Vagina (tissue), 2 donors: Measurements from ENCODE around the gene CNTD1. TPM values are rescaled to one million over a fixed set of nuclear protein-coding genes. Genes with fewer than 3 reads are reported as not detected.
A peak's percentile ranks its signal among the peaks of the same experiment; 100 is the strongest.

Experiments used
- DNase-seq, 2 donors: peaks; one replicate each; pipeline ENCODE4 v3.0.0-alpha.2; 2017; ENCODE audit errors: extremely low spot score in 2 of 2
- H3K27ac ChIP-seq: fragments of 200-600 bp; sonication (generic); one replicate; pipeline ENCODE4 v1.5.1; 2019
- H3K27me3 ChIP-seq: fragments of 200-600 bp; sonication (generic); one replicate; pipeline ENCODE4 v1.5.1; 2019
- H3K36me3 ChIP-seq, 2 donors: fragments of 200-600 bp; sonication (generic); one replicate each; pipeline ENCODE4 v1.5.1; 2017 to 2019
- H3K4me1 ChIP-seq: fragments of 200-600 bp; sonication (generic); one replicate; pipeline ENCODE4 v1.5.1; 2019
- H3K4me3 ChIP-seq, 2 donors: fragments of 200-600 bp; sonication (generic); 1 replicate in 1 of 2; 2 replicates in 1 of 2; pipeline ENCODE4 v1.5.1; 2016 to 2019
- H3K9me3 ChIP-seq: fragments of 200-600 bp; sonication (generic); one replicate; pipeline ENCODE4 v1.5.1; 2019
- POLR2A ChIP-seq, 2 donors: fragments of 450-650 bp; IDR thresholded peaks; one replicate each; pipeline ENCODE4 v1.6.1; 2017; ENCODE audit warnings: antibody characterized with exemption in 2 of 2, mild to moderate bottlenecking in 2 of 2, moderate library complexity in 2 of 2
- POLR2AphosphoS5 ChIP-seq, 2 donors: sonication (generic); formaldehyde crosslinking; IDR thresholded peaks; one replicate each; pipeline ENCODE4 v1.9.0; 2017; ENCODE audit warnings: antibody characterized with exemption in 2 of 2, mild to moderate bottlenecking in 2 of 2, low read depth in 1 of 2; ENCODE audit not compliant: insufficient read depth in 1 of 2
- intact Hi-C: fragments of 100-400 bp; cut with DNase I; formaldehyde crosslinking; loops from one replicate; pipeline ENCODE4 v1.15.1; 2023
- total RNA-seq: library from RNA; depleted of rRNA; stranded (reverse); fragments of >200 nt; gene quantifications from one replicate; pipeline ENCODE4 v1.2.3, GENCODE V29; 2016
- TF ChIP-seq, protein P1 (sequence below), 3 experiments: fragments of 450-650 bp in 2 of 3; fragments of 200-600 bp in 1 of 3; sonication (generic) in 1 of 3; IDR thresholded peaks; one replicate each; pipeline ENCODE4 v1.5.1; 2017 to 2019; ENCODE audit warnings: antibody characterized with exemption in 3 of 3, mild to moderate bottlenecking in 2 of 3, moderate library complexity in 2 of 3

The CNTD1 gene
- total RNA-seq, 1 donor from 2014 or later, result not detected

DNA sequence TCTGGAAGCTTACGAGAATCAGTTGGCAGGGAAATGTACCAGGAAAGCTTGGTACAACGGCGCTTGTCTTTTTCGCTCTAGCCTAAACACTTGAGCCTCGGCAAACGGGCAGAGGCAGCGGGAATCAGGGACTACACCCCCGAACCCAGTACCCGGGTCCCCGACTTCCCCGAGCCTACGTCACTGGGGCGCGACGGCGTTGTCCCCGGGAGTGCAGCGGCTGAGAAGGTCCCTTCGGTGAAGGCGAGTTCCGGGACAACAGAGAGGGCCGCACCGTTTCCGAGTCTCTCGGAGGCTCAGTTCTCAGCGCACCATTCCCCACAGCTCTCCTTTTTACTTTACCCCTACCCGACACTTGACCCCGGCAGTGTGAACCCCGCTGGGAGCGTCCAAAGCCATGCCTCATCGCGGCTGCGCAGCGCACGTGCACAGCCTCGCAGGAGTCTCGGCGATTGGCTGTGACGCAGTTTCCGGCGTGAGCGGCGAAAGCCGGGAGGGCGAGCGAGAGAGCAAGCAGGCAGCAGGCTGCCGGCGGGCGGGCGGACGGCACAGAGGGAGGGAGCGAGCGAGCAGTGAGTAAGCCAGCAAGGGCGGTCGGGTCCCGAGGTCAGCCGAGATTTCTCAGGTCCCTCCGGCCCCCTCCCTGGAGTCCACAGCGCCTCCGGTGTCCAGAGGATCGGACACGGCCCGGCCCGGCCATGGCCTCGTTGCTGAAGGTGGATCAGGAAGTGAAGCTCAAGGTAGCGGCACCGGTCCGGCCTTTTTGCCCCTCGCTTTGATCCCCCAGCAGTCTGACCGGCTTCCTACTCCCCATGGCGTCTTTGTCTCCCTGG is 34.5 kb downstream of the CNTD1 start, which contains the start of gene PSME3:
TSS of gene PSME3 (plus strand) at position 464 of the 833 bp plus-strand sequence. CDS start at position 699, 235 bp downstream.
- no peaks in the 10 kb centered on the region for H3K27me3 ChIP-seq
- no peak for DNase-seq
- intact Hi-C loops, result no loop called here
- TF ChIP-seq POLR2AphosphoS5 (IDR thresholded peaks at IDR 0.05; ENCODE audit: insufficient read depth in 1 of 2, low read depth in 1 of 2) (peak; percentile 97 to 99), POLR2A (IDR thresholded peaks at IDR 0.05) (peak in 1 of 2 donors; percentile 78)
- TF ChIP-seq, protein P1, sequence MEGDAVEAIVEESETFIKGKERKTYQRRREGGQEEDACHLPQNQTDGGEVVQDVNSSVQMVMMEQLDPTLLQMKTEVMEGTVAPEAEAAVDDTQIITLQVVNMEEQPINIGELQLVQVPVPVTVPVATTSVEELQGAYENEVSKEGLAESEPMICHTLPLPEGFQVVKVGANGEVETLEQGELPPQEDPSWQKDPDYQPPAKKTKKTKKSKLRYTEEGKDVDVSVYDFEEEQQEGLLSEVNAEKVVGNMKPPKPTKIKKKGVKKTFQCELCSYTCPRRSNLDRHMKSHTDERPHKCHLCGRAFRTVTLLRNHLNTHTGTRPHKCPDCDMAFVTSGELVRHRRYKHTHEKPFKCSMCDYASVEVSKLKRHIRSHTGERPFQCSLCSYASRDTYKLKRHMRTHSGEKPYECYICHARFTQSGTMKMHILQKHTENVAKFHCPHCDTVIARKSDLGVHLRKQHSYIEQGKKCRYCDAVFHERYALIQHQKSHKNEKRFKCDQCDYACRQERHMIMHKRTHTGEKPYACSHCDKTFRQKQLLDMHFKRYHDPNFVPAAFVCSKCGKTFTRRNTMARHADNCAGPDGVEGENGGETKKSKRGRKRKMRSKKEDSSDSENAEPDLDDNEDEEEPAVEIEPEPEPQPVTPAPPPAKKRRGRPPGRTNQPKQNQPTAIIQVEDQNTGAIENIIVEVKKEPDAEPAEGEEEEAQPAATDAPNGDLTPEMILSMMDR (IDR thresholded peaks at IDR 0.05), result no peak
- peak within 1 kb of the TSS; percentile 90 to 98 for H3K4me3 ChIP-seq
- H3K27ac ChIP-seq, result peak within 1 kb of the TSS; percentile 88
- no peaks in the 10 kb centered on the region for H3K9me3 ChIP-seq
- H3K4me1 ChIP-seq, result peaks cover 21% of the 10 kb centered on the region
- peaks cover 0 to 26% of the 10 kb centered on the region in 2 donors for H3K36me3 ChIP-seq

DNA sequence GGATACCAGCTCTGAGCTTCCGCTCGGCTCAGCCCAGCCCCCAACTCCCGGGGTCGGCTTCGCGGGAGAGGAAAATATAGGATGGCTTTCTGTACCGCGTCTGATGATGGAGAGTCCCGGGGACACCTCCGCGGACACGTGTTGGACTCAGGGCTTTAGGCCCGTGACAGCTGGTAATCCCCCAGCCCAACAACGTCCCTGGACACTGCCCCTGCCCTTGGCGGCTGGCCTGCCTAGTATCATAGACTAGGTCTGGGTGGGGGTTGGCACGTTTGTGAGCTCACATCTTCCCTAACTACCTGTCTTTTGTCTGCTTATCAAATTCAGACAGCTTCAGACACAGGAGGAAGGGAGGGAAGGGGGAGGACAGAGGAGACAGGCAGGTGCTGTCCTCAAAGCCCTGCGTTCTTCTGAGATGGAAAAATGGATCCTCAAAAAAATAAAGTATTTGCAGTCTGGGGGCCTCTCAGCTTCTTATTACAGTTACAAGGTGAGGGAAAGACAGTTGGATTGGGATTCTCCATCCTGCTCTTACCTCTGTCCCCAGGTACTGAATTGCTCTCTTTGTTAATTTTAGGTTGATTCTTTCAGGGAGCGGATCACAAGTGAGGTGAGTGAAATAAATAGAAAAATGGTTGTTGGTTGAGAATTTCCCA is 35.2 kb downstream of the CNTD1 start:
- Histone ChIP-seq H3K27me3 (no peaks in the 10 kb centered on the region), H3K4me1 (peaks cover 21% of the 10 kb centered on the region), H3K27ac (peak overlapping the region; percentile 88), H3K4me3 (peak overlapping the region; percentile 90 to 98), H3K36me3 (peaks cover 0 to 33% of the 10 kb centered on the region in 2 donors), H3K9me3 (no peaks in the 10 kb centered on the region)
- no peak for DNase-seq
- TF ChIP-seq, protein P1 (IDR thresholded peaks at IDR 0.05), result no peak
- intact Hi-C loops, result no loop called here

DNA sequence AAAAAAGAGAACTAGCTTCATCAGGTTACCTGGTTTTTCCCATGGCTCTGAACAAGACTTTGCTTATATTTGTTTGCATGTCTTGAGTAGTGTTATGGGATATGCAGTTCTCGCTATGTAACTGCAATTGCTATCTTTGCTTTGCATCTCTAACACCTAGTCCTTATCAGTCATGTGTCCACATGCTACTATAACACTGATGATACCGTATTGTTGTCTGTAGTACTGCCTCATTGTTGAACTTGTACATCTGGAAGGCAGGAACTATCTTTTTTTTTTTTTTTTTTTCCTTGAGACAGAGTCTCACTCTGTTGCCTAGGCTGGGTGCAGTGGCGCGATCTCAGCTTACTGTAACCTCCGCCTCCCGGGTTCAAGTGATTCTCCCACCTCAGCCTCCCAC is 37.1 kb downstream of the CNTD1 start:
- intact Hi-C loops, result no loop called here
- TF ChIP-seq POLR2A (IDR thresholded peaks at IDR 0.05) (no peak), POLR2AphosphoS5 (IDR thresholded peaks at IDR 0.05; ENCODE audit: insufficient read depth in 1 of 2, low read depth in 1 of 2) (no peak)
- TF ChIP-seq, protein P1 (IDR thresholded peaks at IDR 0.05), result no peak
- H3K27ac ChIP-seq, result no peak overlapping the region
- H3K27me3 ChIP-seq, result no peaks in the 10 kb centered on the region
- H3K4me1 ChIP-seq, result peaks cover 21% of the 10 kb centered on the region
- H3K36me3 ChIP-seq, result peaks cover 0 to 52% of the 10 kb centered on the region in 2 donors
- H3K4me3 ChIP-seq, result no peak overlapping the region
- no peak for DNase-seq
- no peaks in the 10 kb centered on the region for H3K9me3 ChIP-seq

DNA sequence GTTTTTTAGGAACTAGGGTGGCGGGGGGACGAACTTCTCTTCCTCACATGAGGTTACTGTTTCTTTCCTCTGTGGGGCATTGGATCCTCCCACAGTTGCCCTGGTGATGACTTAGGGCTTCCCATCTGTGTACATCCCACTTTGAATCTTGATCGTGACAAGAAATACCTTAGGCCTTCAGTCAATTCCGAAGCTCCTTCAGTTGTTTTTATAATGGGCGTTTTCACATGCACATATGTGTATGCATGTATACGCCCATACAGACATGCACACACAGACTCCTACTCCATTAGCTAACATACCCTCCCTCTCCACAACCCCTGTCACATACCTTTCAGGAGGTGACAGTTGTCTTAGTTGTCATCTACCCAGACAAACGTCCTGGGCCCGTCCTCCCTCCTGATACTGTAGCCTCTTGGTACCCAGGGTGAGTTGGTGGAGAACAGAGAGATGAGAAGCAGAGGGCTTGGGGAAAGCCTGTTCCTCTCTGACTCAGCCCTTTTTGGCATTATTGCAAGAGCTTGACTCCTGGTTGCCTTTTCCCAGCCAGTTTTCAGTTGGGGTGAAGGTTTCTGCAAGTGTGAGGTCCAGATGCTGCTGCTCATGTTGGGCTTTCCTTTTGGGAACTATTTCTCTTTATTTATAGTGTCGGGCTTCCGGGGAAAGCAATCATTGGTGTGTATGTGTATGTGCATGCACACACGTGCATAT is 43.5 kb downstream of the CNTD1 start:
- no peak for DNase-seq
- Histone ChIP-seq H3K36me3 (peaks cover 0 to 71% of the 10 kb centered on the region in 2 donors), H3K9me3 (no peaks in the 10 kb centered on the region), H3K27ac (no peak overlapping the region), H3K27me3 (no peaks in the 10 kb centered on the region), H3K4me3 (no peak overlapping the region), H3K4me1 (peaks cover 7% of the 10 kb centered on the region)
- TF ChIP-seq POLR2AphosphoS5 (IDR thresholded peaks at IDR 0.05; ENCODE audit: insufficient read depth in 1 of 2, low read depth in 1 of 2), result no peak
- no peak for TF ChIP-seq POLR2A (IDR thresholded peaks at IDR 0.05)
- TF ChIP-seq, protein P1 (IDR thresholded peaks at IDR 0.05), result no peak
- intact Hi-C loops, result no loop called here
